HepG2 (cell line): ENCODE results near the gene RFC1. TPM values are rescaled to one million over a fixed set of nuclear protein-coding genes. Genes with fewer than 3 reads are reported as not detected.
A peak's percentile ranks its signal among the peaks of the same experiment; 100 is the strongest.

Experiments used
- CEBPB ChIP-seq: IDR thresholded peaks from 2 replicates; pipeline ENCODE4 v1.6.1; 2011; ENCODE audit warnings: low read depth, low read length, improper control_type of control experiment, borderline replicate concordance
- FOSL1 ChIP-seq: sonication (generic); formaldehyde crosslinking; IDR thresholded peaks from 2 replicates; pipeline ENCODE4 v1.9.0; 2021; ENCODE audit warnings: missing genetic modification reagents, borderline replicate concordance
- GATAD2A ChIP-seq: IDR thresholded peaks from 2 replicates; pipeline ENCODE4 v1.6.1; 2016
- HNRNPH1 ChIP-seq: fragments of 200-400 bp; formaldehyde crosslinking; optimal IDR thresholded peaks from 2 replicates; pipeline ENCODE3; 2017; ENCODE audit warnings: mild to moderate bottlenecking, low read depth, low read length
- MTF1 ChIP-seq: sonication (generic); formaldehyde crosslinking; IDR thresholded peaks from 2 replicates; pipeline ENCODE4 v1.5.0; 2020; ENCODE audit warnings: missing genetic modification reagents
- STAG1 ChIP-seq: sonication (generic); formaldehyde crosslinking; IDR thresholded peaks from 2 replicates; pipeline ENCODE4 v1.4.0; 2020; ENCODE audit warnings: missing genetic modification reagents
- UBTF ChIP-seq: sonication (generic); formaldehyde crosslinking; IDR thresholded peaks from 2 replicates; pipeline ENCODE4 v1.4.0; 2020; ENCODE audit warnings: mild to moderate bottlenecking, missing genetic modification reagents
- ZMAT5 ChIP-seq: sonication (generic); formaldehyde crosslinking; IDR thresholded peaks from 2 replicates; pipeline ENCODE4 v1.5.0; 2020; ENCODE audit warnings: mild to moderate bottlenecking, low read depth, missing genetic modification reagents, borderline replicate concordance
- ZNF260 ChIP-seq: sonication (generic); formaldehyde crosslinking; IDR thresholded peaks from 2 replicates; pipeline ENCODE4 v1.4.0; 2020; ENCODE audit warnings: missing genetic modification reagents, low read depth, mild to moderate bottlenecking, borderline replicate concordance
- ZNF326 ChIP-seq: sonication (generic); formaldehyde crosslinking; IDR thresholded peaks from 2 replicates; pipeline ENCODE4 v1.4.0; 2020; ENCODE audit warnings: missing genetic modification reagents, borderline replicate concordance
- ZNF362 ChIP-seq: sonication (generic); formaldehyde crosslinking; IDR thresholded peaks from 2 replicates; pipeline ENCODE4 v1.4.0; 2020; ENCODE audit warnings: missing genetic modification reagents, mild to moderate bottlenecking, borderline replicate concordance
- ZNF512B ChIP-seq: sonication (generic); formaldehyde crosslinking; IDR thresholded peaks from 2 replicates; pipeline ENCODE4 v1.5.1; 2020; ENCODE audit warnings: missing genetic modification reagents, mild to moderate bottlenecking, borderline replicate concordance
- ZNF646 ChIP-seq: sonication (generic); formaldehyde crosslinking; IDR thresholded peaks from 2 replicates; pipeline ENCODE4 v1.9.0; 2021; ENCODE audit warnings: mild to moderate bottlenecking, missing genetic modification reagents
- ZNF746 ChIP-seq: sonication (generic); formaldehyde crosslinking; IDR thresholded peaks from 2 replicates; pipeline ENCODE4 v1.8.0; 2022; ENCODE audit warnings: mild to moderate bottlenecking, missing genetic modification reagents
- polyA plus RNA-seq, 8 experiments: library from polyadenylated mRNA; depleted of rRNA in 3 of 8; stranded (reverse) in 7 of 8; unstranded in 1 of 8; fragments of >200 nt; fragmentation: Illumina TruSeq in 4 of 8; extraction: Trizol in 4 of 8; gene quantifications; 2 replicates each; pipeline versions ENCODE4 v1.2.1 to v1.2.3, GENCODE V29; 2011 to 2016; ENCODE audit warnings: low read depth in 4 of 8, missing spikeins in 1 of 8, mixed read lengths in 1 of 8; ENCODE audit not compliant: insufficient read depth in 1 of 8
- total RNA-seq, 5 experiments: library from RNA; depleted of rRNA; stranded (reverse); fragments of >200 nt; fragmentation: Illumina TruSeq; extraction: Trizol; gene quantifications; 2 replicates each; pipeline ENCODE4 v1.2.3, GENCODE V29; 2016; ENCODE audit warnings: low read depth in 1 of 5

The RFC1 gene
- total and polyA plus RNA-seq, 2 of the 13 experiments (the other 11 are each of a cell fraction or from before 2014, with no cell fraction given): 15.9 to 78.8 TPM

- TF ChIP-seq ZNF646 (CRISPR knock-in tag) (no peak), ZNF512B (CRISPR knock-in tag) (peak; percentile 65; the same call in 1 of the 2 replicates), ZNF260 (CRISPR knock-in tag) (no peak), HNRNPH1 (no peak), ZNF746 (CRISPR knock-in tag) (peak; percentile 70; the same call in 1 of the 2 replicates), UBTF (CRISPR knock-in tag) (peak; percentile 64; the same call in 1 of the 2 replicates), FOSL1 (no peak), ZNF326 (CRISPR knock-in tag) (no peak), ZNF362 (CRISPR knock-in tag) (peak; percentile 87), ZMAT5 (CRISPR knock-in tag) (no peak), CEBPB (no peak), GATAD2A (CRISPR knock-in tag) (peak; percentile 82), STAG1 (CRISPR knock-in tag) (no peak; the same call in 1 of the 2 replicates), MTF1 (CRISPR knock-in tag) (peak; percentile 92)
Measured at GRCh38 chr4:39365830-39366771, at the start of gene RFC1 (continued).
